HL-60 (cell line): ENCODE measurements around the gene MYH11.

Experiments used
- GABPA ChIP-seq: IDR thresholded peaks from 2 replicates; pipeline ENCODE4 v1.6.1; 2012; ENCODE audit warnings: low read depth
- POLR2AphosphoS5 ChIP-seq: IDR thresholded peaks from 2 replicates; pipeline ENCODE4 v1.6.1; 2012; ENCODE audit warnings: low read depth
- SPI1 ChIP-seq: IDR thresholded peaks from 2 replicates; pipeline ENCODE4 v1.6.1; 2012; ENCODE audit warnings: low read depth, mild to moderate bottlenecking, borderline replicate concordance
- TF ChIP-seq, protein P1 (sequence below): IDR thresholded peaks from one replicate; pipeline ENCODE4 v1.5.1; 2011; ENCODE audit warnings: low read length, control low read depth, inconsistent platforms; ENCODE audit not compliant: insufficient read depth
- TF ChIP-seq, protein P2 (sequence below): IDR thresholded peaks from 2 replicates; pipeline ENCODE4 v1.6.1; 2012; ENCODE audit warnings: low read depth; ENCODE audit not compliant: insufficient replicate concordance

DNA sequence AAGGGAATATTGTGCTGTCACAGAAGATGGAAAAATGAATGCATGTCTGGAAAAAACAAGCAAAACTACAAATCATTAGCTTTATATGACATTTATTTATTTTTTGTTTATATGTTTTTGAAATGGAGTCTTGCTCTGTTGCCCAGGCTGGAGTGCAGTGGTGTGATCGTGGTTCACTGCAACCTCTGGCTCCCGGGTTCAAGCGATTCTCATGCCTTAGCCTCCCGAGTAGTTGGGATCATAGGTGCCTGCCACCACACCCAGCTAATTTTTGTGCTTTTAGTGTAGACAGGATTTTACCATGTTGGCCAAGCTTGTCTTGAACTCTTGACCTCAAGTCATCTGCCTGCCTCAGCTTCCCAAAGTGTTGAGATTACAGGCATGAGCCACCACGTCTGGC lies 198.3 kb downstream of the MYH11 start:
- TF ChIP-seq, protein P1, sequence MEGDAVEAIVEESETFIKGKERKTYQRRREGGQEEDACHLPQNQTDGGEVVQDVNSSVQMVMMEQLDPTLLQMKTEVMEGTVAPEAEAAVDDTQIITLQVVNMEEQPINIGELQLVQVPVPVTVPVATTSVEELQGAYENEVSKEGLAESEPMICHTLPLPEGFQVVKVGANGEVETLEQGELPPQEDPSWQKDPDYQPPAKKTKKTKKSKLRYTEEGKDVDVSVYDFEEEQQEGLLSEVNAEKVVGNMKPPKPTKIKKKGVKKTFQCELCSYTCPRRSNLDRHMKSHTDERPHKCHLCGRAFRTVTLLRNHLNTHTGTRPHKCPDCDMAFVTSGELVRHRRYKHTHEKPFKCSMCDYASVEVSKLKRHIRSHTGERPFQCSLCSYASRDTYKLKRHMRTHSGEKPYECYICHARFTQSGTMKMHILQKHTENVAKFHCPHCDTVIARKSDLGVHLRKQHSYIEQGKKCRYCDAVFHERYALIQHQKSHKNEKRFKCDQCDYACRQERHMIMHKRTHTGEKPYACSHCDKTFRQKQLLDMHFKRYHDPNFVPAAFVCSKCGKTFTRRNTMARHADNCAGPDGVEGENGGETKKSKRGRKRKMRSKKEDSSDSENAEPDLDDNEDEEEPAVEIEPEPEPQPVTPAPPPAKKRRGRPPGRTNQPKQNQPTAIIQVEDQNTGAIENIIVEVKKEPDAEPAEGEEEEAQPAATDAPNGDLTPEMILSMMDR: no peak
- TF ChIP-seq POLR2AphosphoS5: no peak
- no peak for TF ChIP-seq GABPA
- TF ChIP-seq, protein P2, sequence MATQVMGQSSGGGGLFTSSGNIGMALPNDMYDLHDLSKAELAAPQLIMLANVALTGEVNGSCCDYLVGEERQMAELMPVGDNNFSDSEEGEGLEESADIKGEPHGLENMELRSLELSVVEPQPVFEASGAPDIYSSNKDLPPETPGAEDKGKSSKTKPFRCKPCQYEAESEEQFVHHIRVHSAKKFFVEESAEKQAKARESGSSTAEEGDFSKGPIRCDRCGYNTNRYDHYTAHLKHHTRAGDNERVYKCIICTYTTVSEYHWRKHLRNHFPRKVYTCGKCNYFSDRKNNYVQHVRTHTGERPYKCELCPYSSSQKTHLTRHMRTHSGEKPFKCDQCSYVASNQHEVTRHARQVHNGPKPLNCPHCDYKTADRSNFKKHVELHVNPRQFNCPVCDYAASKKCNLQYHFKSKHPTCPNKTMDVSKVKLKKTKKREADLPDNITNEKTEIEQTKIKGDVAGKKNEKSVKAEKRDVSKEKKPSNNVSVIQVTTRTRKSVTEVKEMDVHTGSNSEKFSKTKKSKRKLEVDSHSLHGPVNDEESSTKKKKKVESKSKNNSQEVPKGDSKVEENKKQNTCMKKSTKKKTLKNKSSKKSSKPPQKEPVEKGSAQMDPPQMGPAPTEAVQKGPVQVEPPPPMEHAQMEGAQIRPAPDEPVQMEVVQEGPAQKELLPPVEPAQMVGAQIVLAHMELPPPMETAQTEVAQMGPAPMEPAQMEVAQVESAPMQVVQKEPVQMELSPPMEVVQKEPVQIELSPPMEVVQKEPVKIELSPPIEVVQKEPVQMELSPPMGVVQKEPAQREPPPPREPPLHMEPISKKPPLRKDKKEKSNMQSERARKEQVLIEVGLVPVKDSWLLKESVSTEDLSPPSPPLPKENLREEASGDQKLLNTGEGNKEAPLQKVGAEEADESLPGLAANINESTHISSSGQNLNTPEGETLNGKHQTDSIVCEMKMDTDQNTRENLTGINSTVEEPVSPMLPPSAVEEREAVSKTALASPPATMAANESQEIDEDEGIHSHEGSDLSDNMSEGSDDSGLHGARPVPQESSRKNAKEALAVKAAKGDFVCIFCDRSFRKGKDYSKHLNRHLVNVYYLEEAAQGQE: no peak
- TF ChIP-seq SPI1: no peak
